Activated CD8-positive, alpha-beta T cell treated with anti-CD3 and anti-CD28 coated beads for 36 hours (primary cell): ENCODE data around the gene TMPO. TPM values are rescaled to one million over a fixed set of nuclear protein-coding genes. Genes with fewer than 3 reads are reported as not detected.
"Not testable (repeated sequence)": the region's sequence is repeated elsewhere in the genome, so short reads cannot be mapped to it uniquely, and the experiment has no call there.

ENCODE experiments used
- ATAC-seq: fragments of 200-7000 bp; cut with Tn5 transposase; one replicate; pipeline ENCODE4 v1.10.0; 2021; ENCODE audit warnings: mild to moderate bottlenecking, moderate library complexity
- CTCF ChIA-PET: fragments of 350-600 bp; sonication (Branson Sonifier 250); formaldehyde crosslinking; loops from one replicate; lab custom pipeline; 2021; ENCODE audit warnings: antibody characterized with exemption; lab: Charles Lee
- POLR2A ChIA-PET: fragments of 350-600 bp; sonication (Branson Sonifier 250); formaldehyde crosslinking; loops from one replicate; lab custom pipeline; 2021; ENCODE audit warnings: antibody characterized with exemption; lab: Charles Lee
- DNase-seq: peaks from one replicate; pipeline ENCODE4 v3.0.0-alpha.2; 2020
- H3K27ac Mint-ChIP-seq: one replicate; pipeline ENCODE4 v1.8.0; 2021; ENCODE audit warnings: mild to moderate bottlenecking, mixed read lengths
- H3K27me3 Mint-ChIP-seq: one replicate; pipeline ENCODE4 v1.8.0; 2021; ENCODE audit warnings: mixed read lengths
- H3K36me3 Mint-ChIP-seq: one replicate; pipeline ENCODE4 v1.8.0; 2021; ENCODE audit warnings: low read depth, mixed read lengths
- H3K4me1 Mint-ChIP-seq: one replicate; pipeline ENCODE4 v1.8.0; 2021; ENCODE audit warnings: low read depth, mixed read lengths
- H3K4me3 Mint-ChIP-seq: one replicate; pipeline ENCODE4 v1.8.0; 2021; ENCODE audit warnings: mild to moderate bottlenecking, moderate library complexity, mixed read lengths
- H3K9me3 Mint-ChIP-seq: one replicate; pipeline ENCODE4 v1.8.0; 2021; ENCODE audit warnings: mixed read lengths
- CTCF ChIP-seq: fragments of 200-600 bp; IDR thresholded peaks from one replicate; pipeline ENCODE4 v1.8.0; 2022; ENCODE audit warnings: antibody characterized with exemption, mild to moderate bottlenecking
- intact Hi-C: fragments of 100-400 bp; cut with micrococcal nuclease; formaldehyde crosslinking; loops from one replicate; pipeline ENCODE4 v1.10.0; 2022
- total RNA-seq, 2 experiments: library from RNA; stranded (reverse); gene quantifications; one replicate each; pipeline ENCODE4 v1.2.3, GENCODE V29; 2021

Gene TMPO
- total RNA-seq, 2 experiments from 2014 or later, result 324 to 328 TPM

DNA sequence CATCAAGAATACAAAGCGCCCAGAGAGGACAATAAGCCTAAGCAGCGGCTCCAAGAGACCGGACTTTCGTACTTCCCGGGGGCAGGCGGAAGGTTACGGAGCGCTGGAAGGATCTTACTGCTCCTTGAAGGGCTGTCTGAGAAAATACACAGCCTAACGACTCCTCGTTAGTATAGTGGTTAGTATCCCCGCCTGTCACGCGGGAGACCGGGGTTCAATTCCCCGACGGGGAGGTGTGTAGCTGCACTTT is 12.1 kb upstream of the TMPO start:
- peak overlapping the region; percentile 100 for H3K27ac Mint-ChIP-seq
- intact Hi-C loops, result loop anchor here (1.0 kb wide), 1 partner anchor 13 kb away; no protein-coding TSS in a partner anchor
- ChIA-PET CTCF (no interaction called here), POLR2A (interaction anchor here (0.9 to 6.7 kb wide), 4 partner anchors 12 to 91 kb away, joined by 4 to 86 read pairs (median 4); partner anchors contain the start of genes SLC25A3 and TMPO)
- H3K4me3 Mint-ChIP-seq, result peak overlapping the region; percentile 95
- ATAC-seq (peak; percentile 67), DNase-seq (peak; percentile 92)
- no peak for TF ChIP-seq CTCF
- H3K4me1 Mint-ChIP-seq, result peaks cover 31% of the 10 kb centered on the region
- H3K27me3 Mint-ChIP-seq, result peaks cover 6% of the 10 kb centered on the region
- peaks cover 3% of the 10 kb centered on the region for H3K9me3 Mint-ChIP-seq
- peaks cover 9% of the 10 kb centered on the region for H3K36me3 Mint-ChIP-seq

DNA sequence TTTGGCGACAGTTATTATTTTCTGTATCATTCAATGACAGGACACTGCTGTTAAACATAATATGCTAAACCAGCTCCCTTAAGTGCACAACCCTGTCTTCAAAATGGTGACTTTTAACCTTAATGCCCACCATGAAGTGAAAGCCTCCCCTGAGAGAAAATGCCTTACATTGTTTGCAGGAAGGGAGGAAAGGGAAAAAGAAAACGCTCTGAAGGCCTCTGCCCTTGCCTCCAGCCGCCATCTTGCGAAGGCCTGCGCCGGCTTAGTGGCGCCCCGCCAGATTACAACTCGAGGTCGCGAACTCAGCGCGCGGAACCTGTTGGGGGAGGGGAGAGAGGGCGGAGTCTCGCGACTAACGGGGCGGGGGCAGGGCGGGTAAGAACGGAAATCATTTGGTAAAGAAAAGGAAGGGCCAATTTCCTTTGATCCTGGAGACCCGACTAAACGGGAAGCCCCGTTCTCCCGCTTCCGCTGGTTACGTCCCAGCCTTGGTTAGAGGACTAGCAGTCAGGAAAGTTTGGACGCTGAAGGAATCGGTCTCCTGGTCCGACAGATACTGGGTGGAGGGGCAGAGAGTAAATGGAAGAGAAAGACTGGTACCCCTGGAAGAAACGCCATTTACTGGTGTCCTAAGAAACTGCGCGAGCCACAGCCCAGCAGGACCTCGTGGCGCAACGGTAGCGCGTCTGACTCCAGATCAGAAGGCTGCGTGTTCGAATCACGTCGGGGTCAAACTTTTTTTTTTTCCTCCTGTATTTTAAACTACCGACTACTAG is 11.6 kb upstream of the TMPO start:
- no peak for TF ChIP-seq CTCF
- DNase-seq, result peak; percentile 96
- peak overlapping the region; percentile 100 for H3K27ac Mint-ChIP-seq
- peak overlapping the region; percentile 95 for H3K4me3 Mint-ChIP-seq
- peaks cover 31% of the 10 kb centered on the region for H3K4me1 Mint-ChIP-seq
- intact Hi-C loops, result loop anchor here (1.0 kb wide), 1 partner anchor 13 kb away; no protein-coding TSS in a partner anchor
- POLR2A ChIA-PET, result interaction anchor here (0.9 to 6.7 kb wide), 4 partner anchors 12 to 90 kb away, joined by 4 to 86 read pairs (median 4); partner anchors contain the start of genes SLC25A3 and TMPO
- peak; percentile 88 for ATAC-seq
- peaks cover 9% of the 10 kb centered on the region for H3K36me3 Mint-ChIP-seq
- peaks cover 6% of the 10 kb centered on the region for H3K27me3 Mint-ChIP-seq
- peaks cover 3% of the 10 kb centered on the region for H3K9me3 Mint-ChIP-seq
- CTCF ChIA-PET, result no interaction called here

DNA sequence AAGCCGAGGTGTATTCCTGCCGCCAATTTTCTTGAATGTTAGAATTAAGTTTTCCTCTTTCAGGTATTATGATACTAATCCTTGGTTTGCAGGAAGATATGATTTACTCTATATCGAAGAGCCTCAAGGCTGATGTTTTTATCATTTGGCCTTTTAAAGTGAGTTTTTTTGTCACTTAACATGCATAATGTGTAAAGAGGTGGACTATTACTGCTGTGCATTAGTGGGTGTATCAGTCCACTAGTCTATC is 11.1 kb upstream of the TMPO start:
- peak overlapping the region; percentile 95 for H3K4me3 Mint-ChIP-seq
- ChIA-PET POLR2A (interaction anchor here (6.7 kb wide), 1 partner anchor 11 kb away, joined by 86 read pairs; the partner anchor contains the start of gene TMPO), CTCF (no interaction called here)
- TF ChIP-seq CTCF, result no peak
- peaks cover 6% of the 10 kb centered on the region for H3K27me3 Mint-ChIP-seq
- peaks cover 31% of the 10 kb centered on the region for H3K4me1 Mint-ChIP-seq
- H3K9me3 Mint-ChIP-seq, result peaks cover 3% of the 10 kb centered on the region
- intact Hi-C loops, result no loop called here
- H3K27ac Mint-ChIP-seq, result peak overlapping the region; percentile 100
- peak; percentile 1 for ATAC-seq
- H3K36me3 Mint-ChIP-seq, result peaks cover 9% of the 10 kb centered on the region
- DNase-seq, result no peak

DNA sequence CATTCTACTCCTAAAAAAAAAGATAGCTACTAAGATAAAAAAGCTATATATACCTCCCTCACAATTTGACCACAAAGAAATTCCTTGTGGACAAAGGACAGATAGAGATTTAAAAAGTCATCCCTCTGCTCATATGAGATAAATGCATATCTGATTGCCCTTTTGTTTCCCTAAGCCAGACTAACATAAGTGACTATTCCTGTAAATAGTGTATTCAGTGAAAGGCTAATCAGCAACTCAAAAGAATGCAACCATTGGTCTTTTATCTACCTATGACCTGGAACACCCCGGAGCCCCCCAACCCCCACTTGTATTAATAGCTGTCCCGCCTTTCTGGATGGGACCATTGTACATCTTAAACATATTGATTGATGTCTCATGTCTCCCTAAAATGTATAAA is 6.3 kb upstream of the TMPO start:
- ATAC-seq (no peak), DNase-seq (no peak)
- intact Hi-C loops, result no loop called here
- POLR2A ChIA-PET, result interaction anchor here (1.4 kb wide), 1 partner anchor 85 kb away, joined by 4 read pairs; the partner anchor contains the start of gene SLC25A3
- TF ChIP-seq CTCF, result no peak
- H3K27ac Mint-ChIP-seq, result no peak overlapping the region
- H3K27me3 Mint-ChIP-seq, result peaks cover under 1% of the 10 kb centered on the region
- no peak overlapping the region for H3K4me3 Mint-ChIP-seq
- no peaks in the 10 kb centered on the region for H3K9me3 Mint-ChIP-seq
- CTCF ChIA-PET, result no interaction called here
- peaks cover 12% of the 10 kb centered on the region for H3K36me3 Mint-ChIP-seq
- peaks cover 23% of the 10 kb centered on the region for H3K4me1 Mint-ChIP-seq

DNA sequence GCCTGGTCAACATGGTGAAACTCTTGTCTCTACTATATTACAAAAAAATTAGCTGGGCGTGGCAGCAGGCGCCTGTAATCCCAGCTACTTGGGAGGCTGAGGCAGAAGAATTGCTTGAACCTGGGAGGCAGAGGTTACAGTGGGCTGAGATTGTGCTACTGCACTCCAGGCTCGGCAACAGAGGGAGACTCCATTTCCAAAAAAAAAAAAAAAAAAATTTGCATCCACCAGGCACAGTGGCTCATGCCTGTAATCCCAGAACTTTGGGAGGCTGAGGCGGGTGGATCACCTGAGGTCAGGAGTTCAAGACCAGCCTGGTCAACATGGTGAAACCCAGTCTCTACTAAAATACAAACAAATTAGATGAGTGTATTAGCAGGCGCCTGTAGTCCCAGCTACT is 3.6 kb upstream of the TMPO start:
- H3K4me3 Mint-ChIP-seq, H3K9me3 Mint-ChIP-seq, POLR2A ChIA-PET, DNase-seq, H3K27me3 Mint-ChIP-seq, intact Hi-C loops, H3K27ac Mint-ChIP-seq, ATAC-seq: not testable (repeated sequence)
- peaks cover 22% of the 10 kb centered on the region for H3K36me3 Mint-ChIP-seq
- H3K4me1 Mint-ChIP-seq, result peaks cover 12% of the 10 kb centered on the region
- CTCF ChIA-PET, result interaction anchor here (1.0 to 2.5 kb wide), 2 partner anchors 9 to 21 kb away, joined by 3 to 7 read pairs; no protein-coding TSS in a partner anchor
